ENCODE data around the gene PRICKLE2.

- no peak for TF ChIP-seq CTCF (IDR thresholded peaks at IDR 0.05; ENCODE audit: low read depth, low read length, missing input control)
- TF ChIP-seq, protein P1, sequence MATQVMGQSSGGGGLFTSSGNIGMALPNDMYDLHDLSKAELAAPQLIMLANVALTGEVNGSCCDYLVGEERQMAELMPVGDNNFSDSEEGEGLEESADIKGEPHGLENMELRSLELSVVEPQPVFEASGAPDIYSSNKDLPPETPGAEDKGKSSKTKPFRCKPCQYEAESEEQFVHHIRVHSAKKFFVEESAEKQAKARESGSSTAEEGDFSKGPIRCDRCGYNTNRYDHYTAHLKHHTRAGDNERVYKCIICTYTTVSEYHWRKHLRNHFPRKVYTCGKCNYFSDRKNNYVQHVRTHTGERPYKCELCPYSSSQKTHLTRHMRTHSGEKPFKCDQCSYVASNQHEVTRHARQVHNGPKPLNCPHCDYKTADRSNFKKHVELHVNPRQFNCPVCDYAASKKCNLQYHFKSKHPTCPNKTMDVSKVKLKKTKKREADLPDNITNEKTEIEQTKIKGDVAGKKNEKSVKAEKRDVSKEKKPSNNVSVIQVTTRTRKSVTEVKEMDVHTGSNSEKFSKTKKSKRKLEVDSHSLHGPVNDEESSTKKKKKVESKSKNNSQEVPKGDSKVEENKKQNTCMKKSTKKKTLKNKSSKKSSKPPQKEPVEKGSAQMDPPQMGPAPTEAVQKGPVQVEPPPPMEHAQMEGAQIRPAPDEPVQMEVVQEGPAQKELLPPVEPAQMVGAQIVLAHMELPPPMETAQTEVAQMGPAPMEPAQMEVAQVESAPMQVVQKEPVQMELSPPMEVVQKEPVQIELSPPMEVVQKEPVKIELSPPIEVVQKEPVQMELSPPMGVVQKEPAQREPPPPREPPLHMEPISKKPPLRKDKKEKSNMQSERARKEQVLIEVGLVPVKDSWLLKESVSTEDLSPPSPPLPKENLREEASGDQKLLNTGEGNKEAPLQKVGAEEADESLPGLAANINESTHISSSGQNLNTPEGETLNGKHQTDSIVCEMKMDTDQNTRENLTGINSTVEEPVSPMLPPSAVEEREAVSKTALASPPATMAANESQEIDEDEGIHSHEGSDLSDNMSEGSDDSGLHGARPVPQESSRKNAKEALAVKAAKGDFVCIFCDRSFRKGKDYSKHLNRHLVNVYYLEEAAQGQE (IDR thresholded peaks at IDR 0.05), result no peak
- TF ChIP-seq SP1 (IDR thresholded peaks at IDR 0.05), result no peak
- TF ChIP-seq, protein P2, sequence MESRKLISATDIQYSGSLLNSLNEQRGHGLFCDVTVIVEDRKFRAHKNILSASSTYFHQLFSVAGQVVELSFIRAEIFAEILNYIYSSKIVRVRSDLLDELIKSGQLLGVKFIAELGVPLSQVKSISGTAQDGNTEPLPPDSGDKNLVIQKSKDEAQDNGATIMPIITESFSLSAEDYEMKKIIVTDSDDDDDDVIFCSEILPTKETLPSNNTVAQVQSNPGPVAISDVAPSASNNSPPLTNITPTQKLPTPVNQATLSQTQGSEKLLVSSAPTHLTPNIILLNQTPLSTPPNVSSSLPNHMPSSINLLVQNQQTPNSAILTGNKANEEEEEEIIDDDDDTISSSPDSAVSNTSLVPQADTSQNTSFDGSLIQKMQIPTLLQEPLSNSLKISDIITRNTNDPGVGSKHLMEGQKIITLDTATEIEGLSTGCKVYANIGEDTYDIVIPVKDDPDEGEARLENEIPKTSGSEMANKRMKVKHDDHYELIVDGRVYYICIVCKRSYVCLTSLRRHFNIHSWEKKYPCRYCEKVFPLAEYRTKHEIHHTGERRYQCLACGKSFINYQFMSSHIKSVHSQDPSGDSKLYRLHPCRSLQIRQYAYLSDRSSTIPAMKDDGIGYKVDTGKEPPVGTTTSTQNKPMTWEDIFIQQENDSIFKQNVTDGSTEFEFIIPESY (IDR thresholded peaks at IDR 0.05), result no peak
- no peak for TF ChIP-seq TAF1 (conservative IDR thresholded peaks at IDR 0.05)
- TF ChIP-seq, protein P3, sequence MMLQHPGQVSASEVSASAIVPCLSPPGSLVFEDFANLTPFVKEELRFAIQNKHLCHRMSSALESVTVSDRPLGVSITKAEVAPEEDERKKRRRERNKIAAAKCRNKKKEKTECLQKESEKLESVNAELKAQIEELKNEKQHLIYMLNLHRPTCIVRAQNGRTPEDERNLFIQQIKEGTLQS (IDR thresholded peaks at IDR 0.05), result no peak
- no peak for TF ChIP-seq YY1 (IDR thresholded peaks at IDR 0.05)
- no peak for TF ChIP-seq RAD21 (IDR thresholded peaks at IDR 0.05)
- no peak for TF ChIP-seq RXRA (IDR thresholded peaks at IDR 0.05)
Observed at GRCh38 chr3:64203216-64203615, 22.1 kb downstream of the PRICKLE2 start.

All from liver (tissue), 3 donors.